HEK293 (cell line): ENCODE results near the gene MAP4K2.

Experiments used
- CTCF ChIP-seq: fragments of 450-650 bp; formaldehyde crosslinking; IDR thresholded peaks from 2 replicates; pipeline ENCODE4 v1.5.1; 2016; ENCODE audit warnings: missing biosample characterization, missing genetic modification characterization
- ELK4 ChIP-seq: IDR thresholded peaks from 2 replicates; pipeline ENCODE4 v1.6.1; 2011; ENCODE audit warnings: mild to moderate bottlenecking, low read depth, low read length, borderline replicate concordance
- YY1 ChIP-seq: fragments of 450-650 bp; formaldehyde crosslinking; IDR thresholded peaks from 2 replicates; pipeline ENCODE4 v1.5.1; 2018; ENCODE audit warnings: missing biosample characterization, missing genetic modification characterization
- ZBTB7A ChIP-seq: fragments of 450-650 bp; formaldehyde crosslinking; IDR thresholded peaks from 2 replicates; pipeline ENCODE4 v1.5.1; 2016; ENCODE audit warnings: low read depth, missing biosample characterization, missing genetic modification characterization
- ZNF146 ChIP-seq: fragments of 450-650 bp; formaldehyde crosslinking; IDR thresholded peaks from 2 replicates; pipeline ENCODE4 v1.5.1; 2016; ENCODE audit warnings: missing biosample characterization, missing genetic modification characterization
- ZNF423 ChIP-seq: fragments of 450-650 bp; formaldehyde crosslinking; IDR thresholded peaks from 2 replicates; pipeline ENCODE4 v1.5.1; 2016; ENCODE audit warnings: missing biosample characterization, missing genetic modification characterization
- ZNF549 ChIP-seq: fragments of 450-650 bp; IDR thresholded peaks from 2 replicates; pipeline ENCODE4 v1.5.1; 2018; ENCODE audit warnings: missing biosample characterization, missing genetic modification characterization, mild to moderate bottlenecking, inconsistent platforms, moderate library complexity
- ZNF747 ChIP-seq: fragments of 450-650 bp; formaldehyde crosslinking; IDR thresholded peaks from 2 replicates; pipeline ENCODE4 v1.5.1; 2016; ENCODE audit warnings: missing biosample characterization, missing genetic modification characterization
- ZNF792 ChIP-seq: fragments of 450-650 bp; formaldehyde crosslinking; IDR thresholded peaks from 2 replicates; pipeline ENCODE4 v1.5.1; 2016; ENCODE audit warnings: missing biosample characterization, missing genetic modification characterization

- TF ChIP-seq CTCF (no peak), ZNF792 (no peak), YY1 (tag by site-specific recombination) (no peak), ZBTB7A (tag by site-specific recombination) (no peak), ZNF549 (tag by site-specific recombination) (no peak), ZNF423 (tag by site-specific recombination) (no peak), ELK4 (no peak), ZNF747 (tag by site-specific recombination) (no peak), ZNF146 (tag by site-specific recombination) (no peak)
These were observed 50.0 kb downstream of the MAP4K2 start for GRCh38 chr11:64753019-64753379.
